Measurements from ENCODE around the gene LXN. TPM values are rescaled to one million over a fixed set of nuclear protein-coding genes. Genes with fewer than 3 reads are reported as not detected.

The LXN gene
- polyA plus RNA-seq, 3 donors from 2014 or later, result 7.5 to 12.1 (median 9.5) TPM

Other genes with a start within 250 kb of the LXN start
- gene MLF1, start 101.5 kb downstream of the LXN start, polyA plus RNA-seq, result 1 to 10 TPM in 2 of 3 donors, not detected in 1; 2.3 to 6.6 TPM
- 10 to 100 TPM; 18.2 to 38.4 (median 31.8) TPM for gene GFM1, start 28.1 kb downstream of the LXN start, polyA plus RNA-seq
- not detected for gene RARRES1, start 59.8 kb upstream of the LXN start, polyA plus RNA-seq
- 100 to 1,000 TPM in 1 of 3 donors, 10 to 100 TPM in 2; 55.4 to 139 (median 61.8) TPM for gene MFSD1, start 129.4 kb upstream of the LXN start, polyA plus RNA-seq

Data from immature natural killer cell (primary cell).